ENCODE measurements around the gene APBB2.

GRCh38 chr4:40822420-40823166 lies 391.7 kb downstream of the APBB2 start:
- TF ChIP-seq POLR2A (IDR thresholded peaks at IDR 0.05; ENCODE audit: low read depth) (no peak), EP300 (IDR thresholded peaks at IDR 0.05) (no peak), CTCF (IDR thresholded peaks at IDR 0.05) (no peak), POLR2AphosphoS5 (IDR thresholded peaks at IDR 0.05) (no peak)

Data from esophagus muscularis mucosa (tissue), 4 donors.